ENCODE data around the gene SPDYE6.
A peak's percentile ranks its signal among the peaks of the same experiment; 100 is the strongest.
"Not testable (repeated sequence)": the region's sequence is repeated elsewhere in the genome, so short reads cannot be mapped to it uniquely, and the experiment has no call there.

SPDYE6 gene

DNA sequence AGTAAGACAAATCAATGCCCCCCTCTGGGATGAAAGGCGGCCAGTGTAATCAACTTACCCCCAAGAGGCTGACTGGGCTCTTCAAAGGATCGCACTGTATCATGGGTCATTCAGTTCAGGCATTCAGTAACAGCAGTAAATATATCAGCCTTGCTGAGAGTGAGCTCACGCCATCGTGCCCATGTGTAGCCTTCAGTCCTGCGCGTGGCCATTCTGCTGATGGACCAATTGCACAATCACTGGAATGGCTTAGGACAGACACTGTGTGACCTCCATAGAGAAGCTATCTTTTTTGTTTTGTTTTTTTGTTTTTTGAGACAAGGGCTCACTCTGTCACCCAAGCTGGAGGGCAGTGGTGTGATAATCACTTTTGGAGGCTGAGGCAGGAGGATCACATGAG lies 30.8 kb upstream of the SPDYE6 start:
- no peak overlapping the region for H3K4me3 ChIP-seq (ENCODE audit: low read depth, low read length)
- TF ChIP-seq, protein P1, sequence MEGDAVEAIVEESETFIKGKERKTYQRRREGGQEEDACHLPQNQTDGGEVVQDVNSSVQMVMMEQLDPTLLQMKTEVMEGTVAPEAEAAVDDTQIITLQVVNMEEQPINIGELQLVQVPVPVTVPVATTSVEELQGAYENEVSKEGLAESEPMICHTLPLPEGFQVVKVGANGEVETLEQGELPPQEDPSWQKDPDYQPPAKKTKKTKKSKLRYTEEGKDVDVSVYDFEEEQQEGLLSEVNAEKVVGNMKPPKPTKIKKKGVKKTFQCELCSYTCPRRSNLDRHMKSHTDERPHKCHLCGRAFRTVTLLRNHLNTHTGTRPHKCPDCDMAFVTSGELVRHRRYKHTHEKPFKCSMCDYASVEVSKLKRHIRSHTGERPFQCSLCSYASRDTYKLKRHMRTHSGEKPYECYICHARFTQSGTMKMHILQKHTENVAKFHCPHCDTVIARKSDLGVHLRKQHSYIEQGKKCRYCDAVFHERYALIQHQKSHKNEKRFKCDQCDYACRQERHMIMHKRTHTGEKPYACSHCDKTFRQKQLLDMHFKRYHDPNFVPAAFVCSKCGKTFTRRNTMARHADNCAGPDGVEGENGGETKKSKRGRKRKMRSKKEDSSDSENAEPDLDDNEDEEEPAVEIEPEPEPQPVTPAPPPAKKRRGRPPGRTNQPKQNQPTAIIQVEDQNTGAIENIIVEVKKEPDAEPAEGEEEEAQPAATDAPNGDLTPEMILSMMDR (IDR thresholded peaks at IDR 0.05; ENCODE audit: control insufficient read depth, extremely low read depth, insufficient read depth): no peak

DNA sequence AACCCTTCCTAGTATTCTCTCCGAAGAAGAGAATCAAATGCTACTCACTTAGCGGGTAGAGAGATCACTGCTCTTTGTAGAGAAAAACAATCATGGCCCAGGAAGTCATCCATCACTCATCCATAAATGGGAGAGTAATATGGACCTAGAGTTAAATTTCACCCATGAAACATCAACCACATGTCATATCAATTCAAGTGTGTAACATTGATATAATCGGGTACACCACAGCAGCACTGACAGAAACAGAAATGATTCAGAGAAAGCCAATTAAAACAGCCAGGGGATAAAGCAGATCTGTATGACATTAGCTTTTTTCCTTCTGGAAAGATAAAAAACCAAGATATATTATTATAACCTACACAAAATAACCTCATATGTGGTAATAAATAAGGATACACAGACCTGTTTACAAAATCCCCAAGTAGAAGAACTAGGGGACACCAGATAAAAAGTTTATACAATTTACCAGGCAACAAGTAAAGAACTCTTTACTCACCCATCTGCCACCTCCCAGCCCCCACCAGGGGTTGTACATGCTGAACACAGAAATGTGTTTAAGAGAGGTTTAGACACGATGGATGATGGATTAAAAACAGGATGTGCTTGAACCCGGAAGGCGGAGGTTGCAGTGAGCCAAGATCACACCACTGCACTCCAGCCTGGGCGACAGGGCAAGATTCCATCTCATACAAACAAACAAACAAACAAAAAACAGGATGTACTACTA lies 25.6 kb upstream of the SPDYE6 start:
- not testable (repeated sequence) for H3K4me3 ChIP-seq (ENCODE audit: low read depth, low read length); DNase-seq (ENCODE audit: low read depth)

More for the DNA sequence above, 30.8 kb upstream of the SPDYE6 start:
- DNase-seq (ENCODE audit: low read depth): no peak

GRCh38 chr7:102380837-102381236 lies 24.6 kb upstream of the SPDYE6 start:
- not testable (repeated sequence) for DNase-seq (ENCODE audit: low read depth); H3K4me3 ChIP-seq (ENCODE audit: low read depth, low read length)

DNA sequence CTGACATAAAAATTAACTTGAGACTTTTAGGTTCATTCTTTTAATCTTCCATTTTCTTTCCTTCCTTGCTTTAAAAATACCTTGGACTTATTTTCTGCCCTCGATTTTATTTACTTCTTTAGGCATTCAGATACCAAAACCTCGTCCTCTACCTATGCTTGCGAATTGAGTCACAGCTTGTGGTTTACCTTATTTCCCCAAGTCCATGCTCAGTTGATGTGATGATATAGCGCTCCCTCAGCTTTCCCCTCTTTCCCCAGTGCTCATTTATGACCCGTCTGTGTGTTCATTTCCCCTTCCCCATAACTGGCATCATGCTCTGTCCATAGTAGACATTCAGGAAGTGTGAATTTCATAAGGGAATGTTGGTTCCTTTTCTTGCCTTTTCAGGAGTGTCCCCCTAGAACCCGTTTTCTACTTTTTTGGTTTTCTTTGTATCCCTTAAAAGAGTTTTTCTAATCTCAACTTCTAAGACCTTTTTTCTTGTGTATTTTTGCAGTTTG lies 20.8 kb upstream of the SPDYE6 start:
- no peak for DNase-seq (ENCODE audit: low read depth)
- no peak overlapping the region for H3K4me3 ChIP-seq (ENCODE audit: low read depth, low read length)
- TF ChIP-seq, protein P1 (IDR thresholded peaks at IDR 0.05; ENCODE audit: control insufficient read depth, extremely low read depth, insufficient read depth): no peak

- not testable (repeated sequence) for DNase-seq (ENCODE audit: low read depth); H3K4me3 ChIP-seq (ENCODE audit: low read depth, low read length)
Observed at GRCh38 chr7:102372796-102373195, 16.6 kb upstream of the SPDYE6 start.

DNA sequence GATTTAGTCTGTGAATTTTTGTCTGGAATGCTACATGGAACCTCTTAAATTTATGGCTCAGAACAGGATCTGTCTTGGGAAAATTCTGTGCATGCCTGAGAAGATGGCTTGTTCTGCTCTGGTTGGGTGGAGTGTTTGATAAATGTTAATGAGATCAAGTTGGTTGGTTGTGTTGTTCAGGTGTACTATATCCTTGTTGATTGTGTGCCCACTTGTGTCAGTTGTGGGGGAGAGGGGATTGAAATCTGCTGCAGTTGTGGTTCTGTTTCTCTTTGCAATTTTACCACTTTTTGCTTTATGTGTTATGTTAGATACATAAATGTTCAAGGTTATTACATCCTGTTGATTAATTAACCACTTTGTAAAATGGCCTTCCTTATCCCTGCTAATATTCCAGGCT lies 13.8 kb upstream of the SPDYE6 start:
- not testable (repeated sequence) for DNase-seq (ENCODE audit: low read depth); H3K4me3 ChIP-seq (ENCODE audit: low read depth, low read length)

- not testable (repeated sequence) for H3K4me3 ChIP-seq (ENCODE audit: low read depth, low read length); DNase-seq (ENCODE audit: low read depth)
Observed at GRCh38 chr7:102365390-102365789, 9.1 kb upstream of the SPDYE6 start.

DNA sequence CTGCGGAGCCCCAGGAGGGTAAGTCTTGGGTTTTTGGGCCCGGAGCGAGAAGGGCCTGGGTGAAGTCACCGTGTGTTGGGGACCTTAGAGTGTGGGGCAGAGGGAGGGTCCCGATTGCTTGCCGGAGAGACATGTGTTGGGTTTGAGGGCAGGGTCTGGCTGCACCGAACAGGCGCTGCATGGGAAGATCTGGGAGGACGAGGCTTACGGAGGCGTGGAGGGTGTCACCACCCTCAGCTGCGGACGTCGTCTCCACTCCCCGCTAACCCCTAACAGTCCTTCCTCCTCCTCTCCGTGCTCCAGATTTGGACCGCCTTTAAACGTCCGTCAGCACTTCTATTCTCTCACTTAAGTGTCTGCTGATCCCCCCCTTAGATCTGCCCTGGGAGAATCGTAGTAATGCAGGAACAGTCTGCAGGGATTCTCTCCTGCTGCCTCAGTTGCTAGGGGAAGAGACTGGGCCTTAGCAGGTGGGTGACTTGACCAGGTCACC lies 8.2 kb upstream of the SPDYE6 start:
- not testable (repeated sequence) for DNase-seq (ENCODE audit: low read depth)
- peak overlapping the region; percentile 66 for H3K4me3 ChIP-seq (ENCODE audit: low read depth, low read length)

DNA sequence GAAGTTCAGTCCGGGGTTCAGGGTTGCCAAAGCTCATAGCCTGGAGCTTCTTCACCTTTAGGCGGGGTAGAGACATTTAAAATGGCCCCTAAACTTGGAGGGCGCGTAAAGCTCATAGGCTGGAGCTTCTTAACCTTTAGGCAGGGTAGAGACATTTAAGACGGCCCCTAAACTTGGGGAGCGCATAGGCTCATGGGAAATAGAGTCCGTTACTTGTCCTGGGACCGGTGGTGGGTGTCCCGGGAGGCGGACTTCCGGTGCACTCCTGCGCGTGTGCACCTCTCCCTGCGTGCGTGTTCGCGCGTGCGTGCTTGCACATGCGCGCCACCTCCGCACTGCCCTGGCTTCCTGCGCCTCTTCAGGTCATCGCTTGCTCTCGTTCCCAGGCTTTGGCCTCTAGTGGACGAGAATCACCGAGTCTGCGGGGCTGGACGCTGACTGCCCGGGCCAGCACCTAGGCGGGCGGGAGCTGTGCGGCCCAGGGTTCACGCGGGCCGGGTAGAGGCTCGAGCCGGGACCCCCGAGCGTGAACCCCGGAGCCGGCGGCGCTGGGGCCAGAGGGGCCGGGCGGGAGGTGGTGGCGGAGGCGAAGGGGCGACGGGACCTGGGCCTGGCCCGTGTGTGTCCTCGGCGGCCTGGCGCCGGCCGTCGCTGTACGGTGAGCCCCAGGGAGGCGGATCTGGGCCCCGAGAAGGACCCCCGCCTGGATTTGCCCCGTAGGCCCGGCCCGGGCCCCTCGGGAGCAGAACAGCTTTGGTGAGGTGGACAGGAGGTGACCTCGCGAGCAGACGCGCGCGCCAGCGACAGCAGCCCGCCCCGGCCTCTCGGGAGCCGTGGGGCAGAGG lies 7.5 kb upstream of the SPDYE6 start:
- peak overlapping the region; percentile 66 for H3K4me3 ChIP-seq (ENCODE audit: low read depth, low read length)
- peak; percentile 98 for DNase-seq (ENCODE audit: low read depth)
- TF ChIP-seq, protein P1 (IDR thresholded peaks at IDR 0.05; ENCODE audit: control insufficient read depth, extremely low read depth, insufficient read depth): peak; percentile 18; the same call in 1 of the 2 replicates

- not testable (repeated sequence) for H3K4me3 ChIP-seq (ENCODE audit: low read depth, low read length); DNase-seq (ENCODE audit: low read depth)
Observed at GRCh38 chr7:102346983-102347382, 9.3 kb downstream of the SPDYE6 start.

- DNase-seq (ENCODE audit: low read depth); H3K4me3 ChIP-seq (ENCODE audit: low read depth, low read length): not testable (repeated sequence)
Observed at GRCh38 chr7:102340599-102341368, 15.5 kb downstream of the SPDYE6 start.

DNA sequence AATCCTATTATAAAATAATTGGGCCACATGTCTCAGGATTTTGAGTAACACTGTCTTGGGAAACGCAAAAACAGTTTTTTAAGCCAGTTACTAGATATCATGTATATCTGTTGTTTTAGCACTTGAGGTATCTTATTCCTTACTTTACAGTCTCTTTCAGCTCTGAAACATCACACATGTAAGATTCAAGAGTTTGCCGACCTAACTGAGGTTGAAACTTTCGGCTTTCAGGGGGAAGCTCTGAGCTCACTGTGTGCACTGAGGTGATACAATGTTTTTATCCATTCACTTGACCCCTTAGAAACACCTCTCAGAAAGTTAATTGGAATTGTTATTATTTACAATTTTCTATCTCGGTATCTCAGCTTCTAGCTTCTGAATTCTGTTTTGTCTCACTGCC lies 18.8 kb downstream of the SPDYE6 start:
- not testable (repeated sequence) for DNase-seq (ENCODE audit: low read depth); H3K4me3 ChIP-seq (ENCODE audit: low read depth, low read length)

DNA sequence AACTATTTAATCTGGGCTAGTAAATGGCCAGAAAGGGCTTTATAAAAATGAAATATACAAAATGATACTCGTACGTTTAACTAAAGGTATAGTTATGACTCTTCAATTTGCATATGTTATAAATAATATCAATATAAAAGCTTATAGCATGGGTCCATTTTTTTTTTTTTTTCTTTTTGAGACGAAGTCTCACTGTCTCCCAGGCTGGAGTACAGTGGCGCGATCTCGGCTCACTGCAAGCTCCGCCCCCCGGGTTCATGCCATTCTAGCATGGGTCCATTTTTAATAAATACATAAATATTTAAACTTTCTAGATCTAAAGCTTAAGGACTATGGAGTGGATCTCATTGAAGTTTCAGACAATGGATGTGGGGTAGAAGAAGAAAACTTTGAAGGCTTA lies 19.2 kb downstream of the SPDYE6 start:
- not testable (repeated sequence) for H3K4me3 ChIP-seq (ENCODE audit: low read depth, low read length); DNase-seq (ENCODE audit: low read depth)

- not testable (repeated sequence) for DNase-seq (ENCODE audit: low read depth)
Observed at GRCh38 chr7:102335574-102335973, 20.7 kb downstream of the SPDYE6 start.

More at GRCh38 chr7:102335574-102335973, 20.7 kb downstream of the SPDYE6 start:
- H3K4me3 ChIP-seq (ENCODE audit: low read depth, low read length): not testable (repeated sequence)
